ENCODE results near the gene WFS1. TPM values are rescaled to one million over a fixed set of nuclear protein-coding genes. Genes with fewer than 3 reads are reported as not detected.

WFS1 gene
- polyA plus RNA-seq, 3 donors = 10.7 to 34.5 (median 16.3) TPM

DNA sequence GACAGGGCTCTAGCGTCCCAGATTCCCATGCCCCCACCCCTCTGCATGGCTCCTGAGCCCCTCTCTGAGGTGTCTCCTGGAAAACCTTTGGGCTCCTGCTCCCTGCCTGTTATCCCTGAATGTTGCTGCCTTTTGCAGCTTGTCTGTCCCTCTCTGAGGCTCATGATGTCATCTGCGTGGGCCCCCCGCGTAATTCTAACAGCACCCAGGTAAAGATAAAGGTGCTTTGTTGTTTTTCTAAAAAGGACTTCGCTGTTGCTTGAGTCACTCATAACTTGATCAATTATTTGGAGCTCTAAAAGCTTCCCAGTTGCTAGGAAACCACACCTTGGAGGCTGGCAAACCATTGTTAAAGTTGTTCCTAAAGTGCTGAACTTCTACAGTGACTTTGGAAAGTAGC, 36.6 kb downstream of the WFS1 start:
- H3K27ac ChIP-seq (ENCODE audit: low read depth, low read length) = no peak overlapping the region
- WGBS, 3 donors = 70 to 83% (median 77%) methylated on average over 5 of the region's 5 CpGs

DNA sequence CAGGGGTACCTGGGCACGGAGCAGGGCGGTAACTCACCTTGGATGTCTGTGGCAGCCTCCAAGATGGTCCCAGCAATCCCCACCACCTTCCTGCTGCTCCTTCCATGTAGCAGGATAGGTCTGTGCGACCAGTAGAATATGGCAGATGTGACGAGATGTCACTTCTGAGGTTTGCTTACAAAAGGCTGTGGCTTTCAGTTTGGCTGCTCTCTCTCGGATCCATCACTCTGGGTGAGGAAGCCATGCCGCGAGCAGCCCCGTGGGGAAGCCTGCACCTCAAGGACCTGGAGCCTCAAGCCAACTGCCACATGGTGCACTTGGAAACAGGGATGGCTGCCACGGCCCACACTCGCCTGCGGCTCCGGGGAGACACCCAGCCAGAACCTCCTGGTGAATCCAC, 37.6 kb downstream of the WFS1 start:
- no peak overlapping the region for H3K27ac ChIP-seq (ENCODE audit: low read depth, low read length)
- 68 to 89% (median 72%) methylated on average over 12 of the region's 12 CpGs for WGBS, 3 donors

DNA sequence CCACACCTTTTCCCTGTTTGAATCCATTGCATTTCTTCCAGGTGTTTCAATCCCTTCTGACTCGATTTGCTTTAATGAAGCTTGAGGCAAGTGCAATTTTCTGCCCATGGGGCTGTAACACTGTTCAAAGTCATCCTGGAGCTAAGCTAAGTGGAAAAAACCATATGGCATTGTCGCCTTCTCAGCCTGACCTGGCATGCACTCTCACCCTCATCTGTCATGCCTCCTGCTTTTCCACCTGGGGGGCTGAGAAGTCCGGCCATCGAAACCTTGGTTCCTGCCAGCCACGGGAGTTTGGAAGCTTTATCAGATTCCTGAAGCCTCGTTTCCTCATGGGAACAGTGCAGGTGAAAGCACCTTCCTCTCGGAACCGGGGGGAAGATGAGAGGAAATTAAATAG, 38.2 kb downstream of the WFS1 start:
- WGBS, 3 donors = 26 to 76% (median 71%) methylated on average over 8 of the region's 8 CpGs
- no peak overlapping the region for H3K27ac ChIP-seq (ENCODE audit: low read depth, low read length)

DNA sequence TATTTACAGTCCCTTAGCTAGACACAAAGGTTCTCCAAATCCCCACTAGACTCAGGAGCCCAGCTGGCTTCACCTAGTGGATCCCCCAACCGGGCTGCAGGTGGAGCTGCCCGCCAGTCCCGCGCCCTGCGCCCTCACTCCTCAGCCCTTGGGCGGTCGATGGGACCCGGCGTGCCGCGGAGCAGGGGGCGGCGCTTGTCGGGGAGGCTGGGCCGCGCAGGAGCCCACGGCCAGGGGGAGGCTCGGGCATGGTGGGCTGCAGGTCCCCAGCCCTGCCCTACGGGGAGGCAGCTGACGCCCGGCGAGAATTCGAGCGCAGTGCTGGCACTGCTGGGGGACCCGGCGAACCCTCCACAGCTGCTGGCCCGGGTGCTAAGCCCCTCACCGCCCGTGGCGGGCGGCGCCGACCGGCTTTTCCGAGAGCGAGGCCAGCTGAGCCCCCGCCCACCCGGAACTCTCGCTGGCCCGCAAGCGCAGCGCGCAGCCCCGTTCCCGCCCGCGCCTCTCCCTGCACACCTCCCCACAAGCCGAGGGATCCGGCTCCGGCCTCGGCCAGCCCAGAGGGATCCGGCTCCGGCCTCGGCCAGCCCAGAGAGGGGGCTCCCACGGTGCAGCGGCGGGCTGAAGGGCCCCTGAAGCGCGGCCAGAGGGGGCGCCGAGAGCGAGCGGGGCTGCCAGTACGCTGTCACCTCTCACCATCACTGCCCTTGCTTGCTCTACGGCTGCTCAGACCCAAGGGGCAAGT, 39.4 kb downstream of the WFS1 start:
- 4 to 6% (median 4%) methylated on average over 61 to 65 of the region's 65 CpGs for WGBS, 3 donors
- no peak overlapping the region for H3K27ac ChIP-seq (ENCODE audit: low read depth, low read length)

DNA sequence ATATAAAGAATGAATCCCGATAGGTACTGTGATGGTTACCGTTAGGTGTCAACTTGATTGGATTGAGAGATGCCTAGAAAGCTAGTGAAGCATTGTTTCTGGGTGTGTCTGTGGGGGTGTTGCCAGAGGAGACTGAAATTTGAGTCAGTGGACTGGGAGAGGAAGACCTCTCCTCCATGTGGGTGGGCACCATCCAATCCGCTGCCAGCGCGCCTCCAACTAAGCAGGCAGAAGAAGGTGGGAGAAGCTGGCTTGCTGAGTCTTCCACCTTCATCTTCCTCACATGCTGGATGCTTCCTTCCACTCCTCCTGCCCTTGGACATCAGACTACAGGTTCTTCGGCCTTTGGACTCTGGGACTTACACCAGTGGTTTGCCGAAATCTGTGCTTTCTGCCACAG, 40.1 kb downstream of the WFS1 start:
- WGBS, 3 donors = 79 to 88% (median 87%) methylated on average over 7 of the region's 7 CpGs

DNA sequence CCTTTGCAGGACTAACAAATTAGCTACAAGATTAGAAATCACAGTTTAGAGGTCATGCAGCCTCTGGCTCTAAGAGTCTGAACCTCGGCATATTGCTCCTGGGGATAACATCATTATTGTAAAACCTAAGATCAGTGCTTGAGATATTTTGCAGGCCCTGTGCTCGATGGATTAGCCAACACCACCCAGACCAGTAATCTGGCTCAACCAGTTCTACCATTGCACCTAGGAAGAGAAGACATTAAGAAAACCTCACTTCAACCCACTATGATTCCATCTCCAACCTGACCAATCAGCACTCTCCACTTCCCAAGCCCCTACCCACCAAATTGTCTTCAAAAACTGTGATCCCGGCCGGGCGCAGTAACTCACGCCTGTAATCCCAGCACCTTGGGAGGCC, 43.6 kb downstream of the WFS1 start:
- WGBS, 3 donors = 61 to 82% (median 76%) methylated on average over 6 of the region's 6 CpGs
- no peak overlapping the region for H3K27ac ChIP-seq (ENCODE audit: low read depth, low read length)

More for the DNA sequence above, 40.1 kb downstream of the WFS1 start:
- no peak overlapping the region for H3K27ac ChIP-seq (ENCODE audit: low read depth, low read length)

DNA sequence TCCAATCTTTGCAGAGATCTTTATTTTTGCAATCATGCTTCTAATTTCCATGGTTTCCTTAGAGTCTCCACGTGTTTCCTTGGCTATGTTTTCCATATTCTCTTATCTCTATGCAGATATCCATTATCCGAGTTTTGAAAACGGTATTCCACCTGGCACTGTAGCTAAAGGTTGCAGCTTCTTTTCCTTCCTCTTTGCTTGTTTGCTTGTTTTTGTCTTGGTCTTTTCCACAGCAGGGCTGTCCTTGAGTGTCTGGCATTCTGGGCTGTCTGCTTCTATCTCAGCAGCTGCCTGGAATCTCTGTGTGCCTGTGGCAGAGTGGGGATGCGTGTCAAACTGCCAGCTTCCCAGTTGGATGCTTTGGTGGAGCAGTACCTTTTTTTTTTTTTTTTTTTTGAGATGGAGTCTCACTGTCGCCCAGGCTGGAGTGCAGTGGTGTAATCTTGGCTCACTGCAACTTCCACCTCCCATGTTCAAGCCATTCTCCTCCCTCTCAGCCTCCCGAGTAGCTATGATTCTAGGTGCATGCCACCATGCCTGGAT, 46.9 kb downstream of the WFS1 start:
- WGBS, 3 donors = 51 to 61% (median 55%) methylated on average over 6 of the region's 6 CpGs
- no peak overlapping the region for H3K27ac ChIP-seq (ENCODE audit: low read depth, low read length)

DNA sequence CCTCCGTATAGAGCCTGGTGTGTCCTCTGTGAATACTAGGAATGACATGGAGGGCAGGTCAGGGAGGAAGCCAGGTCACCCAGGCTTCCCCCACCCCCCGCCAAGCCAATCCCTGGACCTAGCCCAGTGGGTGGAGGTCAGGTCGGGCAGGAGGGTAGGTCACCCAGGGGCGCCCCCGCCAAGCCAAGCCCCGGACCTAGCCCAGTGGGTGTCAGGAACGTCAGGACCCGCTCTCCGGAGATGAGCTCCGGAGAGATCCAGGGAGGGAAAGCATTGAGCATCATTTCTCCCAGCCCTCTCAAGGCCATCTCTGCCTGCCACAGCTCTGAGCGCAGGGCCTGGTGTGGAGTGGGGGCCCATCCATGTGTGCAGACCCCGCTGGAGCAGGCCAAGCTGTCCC, 48.6 kb downstream of the WFS1 start:
- H3K27ac ChIP-seq (ENCODE audit: low read depth, low read length) = no peak overlapping the region
- 62 to 89% (median 88%) methylated on average over 12 of the region's 12 CpGs for WGBS, 3 donors

DNA sequence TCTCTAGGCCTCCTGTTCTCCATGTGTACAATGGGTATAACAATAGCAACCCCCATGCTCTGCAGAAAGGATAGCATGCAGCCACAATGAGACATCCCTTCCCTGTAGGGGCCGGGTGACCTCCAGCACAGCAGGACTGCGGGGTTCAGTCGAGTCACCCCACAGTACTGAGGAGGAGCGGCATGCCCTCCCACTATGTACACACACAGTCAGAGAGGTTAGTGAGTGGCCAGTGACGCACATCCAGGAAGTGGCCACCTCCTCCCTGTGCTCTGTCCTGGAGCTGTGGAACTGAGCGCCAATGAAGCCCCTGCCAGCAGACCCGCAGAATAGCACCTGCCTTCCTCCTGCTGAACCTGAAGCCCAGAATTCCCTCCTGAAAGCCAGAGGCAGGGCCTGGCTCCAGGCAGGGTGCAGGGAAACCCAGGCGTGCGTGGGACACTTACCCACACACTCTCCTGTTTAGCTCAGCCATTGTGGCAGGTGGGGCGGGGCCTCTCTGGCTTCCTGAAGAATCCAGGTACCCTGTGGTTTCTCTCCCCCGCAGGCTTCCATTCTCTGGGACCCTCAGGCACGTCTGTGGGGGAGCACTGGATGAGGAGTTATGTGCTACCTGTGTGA, 50.0 kb downstream of the WFS1 start:
- WGBS, 3 donors = 80 to 89% (median 85%) methylated on average over 12 of the region's 12 CpGs

DNA sequence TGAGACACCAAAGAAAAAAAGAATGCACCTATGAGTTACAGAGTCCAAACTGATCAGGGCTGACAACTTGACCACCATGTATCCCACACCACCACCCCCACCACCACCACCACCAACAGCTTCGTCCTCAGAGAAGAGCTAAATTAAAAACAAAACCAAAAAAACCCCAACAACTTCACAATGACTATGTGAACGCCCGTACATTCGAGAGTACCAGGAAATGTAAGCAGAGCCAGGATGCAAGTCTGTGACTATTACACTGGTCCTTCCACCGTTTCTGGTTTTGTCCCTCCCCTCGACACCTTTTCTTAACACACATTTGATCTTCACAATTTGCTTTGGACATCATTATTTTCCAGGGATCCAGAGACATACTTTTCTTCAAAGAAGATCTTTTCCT, 51.0 kb downstream of the WFS1 start:
- WGBS, 3 donors = 74 to 85% (median 83%) methylated on average over 6 of the region's 6 CpGs
- H3K27ac ChIP-seq (ENCODE audit: low read depth, low read length) = no peak overlapping the region

More for the DNA sequence above, 50.0 kb downstream of the WFS1 start:
- no peak overlapping the region for H3K27ac ChIP-seq (ENCODE audit: low read depth, low read length)

DNA sequence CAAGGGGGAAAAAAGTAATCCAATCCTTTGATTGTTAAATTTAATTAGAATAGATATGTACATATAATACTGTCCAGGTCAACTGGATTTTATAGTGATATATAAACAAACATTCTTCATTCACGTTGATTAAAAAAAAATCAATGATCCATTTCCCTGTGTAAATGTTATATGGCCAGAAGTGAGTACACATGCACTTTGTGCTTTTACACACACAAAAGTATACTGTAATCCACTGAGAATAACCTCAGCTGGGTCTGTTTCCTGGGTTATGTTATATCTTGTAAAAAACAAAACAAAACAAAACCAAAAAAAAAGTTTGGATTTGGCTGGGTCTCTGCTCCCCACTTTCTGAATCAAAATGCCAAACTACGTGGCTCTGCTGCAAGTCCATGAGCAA, 51.7 kb downstream of the WFS1 start:
- WGBS, 3 donors = 51 to 85% (median 78%) methylated on average over 2 of the region's 2 CpGs
- H3K27ac ChIP-seq (ENCODE audit: low read depth, low read length) = no peak overlapping the region

DNA sequence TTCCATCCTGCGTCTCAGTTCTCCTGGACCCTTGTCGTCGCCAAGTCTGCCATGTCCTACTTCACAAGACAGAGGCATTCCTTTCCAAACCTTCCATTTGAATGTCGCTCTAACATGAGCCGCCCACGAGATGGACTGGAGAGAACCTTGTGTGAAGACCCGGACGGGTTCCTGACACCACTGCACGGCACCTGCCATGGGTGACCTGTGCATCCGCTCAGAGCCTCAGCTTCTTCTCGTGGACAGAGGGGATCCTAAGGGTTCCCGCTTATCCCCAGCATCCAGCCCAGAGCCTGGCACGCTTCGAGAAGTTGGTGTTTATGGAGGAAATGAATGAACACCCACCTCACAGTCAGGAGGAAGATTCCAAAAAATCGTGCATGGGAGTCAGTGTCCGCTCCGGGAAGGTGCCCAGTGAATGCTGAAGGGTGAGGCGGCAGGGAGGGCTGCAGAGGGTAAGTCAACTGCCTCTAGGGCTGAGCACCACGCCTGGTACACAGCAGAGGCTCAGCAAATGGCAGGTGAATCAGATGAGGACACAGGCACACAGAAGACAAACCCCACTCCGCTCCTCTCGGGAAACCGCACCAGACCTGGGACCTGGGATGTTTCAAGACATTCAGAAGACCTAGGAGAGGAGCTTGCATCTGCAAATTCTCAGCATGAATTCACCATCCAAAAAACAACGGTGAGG, 52.6 kb downstream of the WFS1 start:
- H3K27ac ChIP-seq (ENCODE audit: low read depth, low read length) = no peak overlapping the region
- 80 to 93% (median 91%) methylated on average over 23 of the region's 23 CpGs for WGBS, 3 donors

DNA sequence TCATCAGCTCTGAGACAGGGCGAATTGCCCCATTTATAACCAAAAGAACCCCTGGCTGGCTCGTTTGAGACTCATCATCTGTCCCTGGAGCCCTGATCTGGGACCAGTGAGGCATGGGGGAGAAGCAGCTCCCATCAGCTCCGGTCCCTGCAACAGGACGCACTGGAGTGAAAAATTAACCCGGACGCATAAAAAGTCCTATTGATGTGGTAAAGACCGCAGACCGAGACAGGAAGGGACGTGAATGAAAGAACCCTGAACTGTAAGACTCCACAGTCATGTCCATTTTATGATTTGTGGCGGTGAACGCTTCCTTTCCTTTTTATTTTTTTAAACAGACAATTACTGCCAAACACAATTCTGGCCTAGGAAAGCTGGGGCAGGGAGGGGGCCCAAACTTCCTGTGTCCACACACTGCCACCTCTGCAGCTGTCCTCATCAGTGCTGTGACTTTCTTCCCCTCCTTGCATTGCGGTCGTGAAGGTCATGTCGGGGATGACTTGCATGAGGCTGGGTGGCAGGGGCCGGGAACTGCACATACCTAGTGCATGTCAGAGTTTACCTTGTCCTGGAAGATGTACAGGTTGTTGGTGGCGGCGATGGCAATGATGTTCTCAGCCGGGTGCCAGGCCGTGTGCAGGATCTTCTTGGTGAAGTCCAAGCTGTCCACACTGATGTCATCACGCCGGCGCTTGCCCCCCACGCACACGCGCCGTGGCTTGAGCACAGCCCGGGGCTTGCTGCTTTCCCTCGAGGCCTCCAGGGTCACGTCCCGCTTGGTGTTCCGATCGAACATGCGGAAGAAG, 53.3 kb downstream of the WFS1 start:
- 71 to 76% (median 72%) methylated on average over 33 of the region's 33 CpGs for WGBS, 3 donors
- H3K27ac ChIP-seq (ENCODE audit: low read depth, low read length) = no peak overlapping the region

DNA sequence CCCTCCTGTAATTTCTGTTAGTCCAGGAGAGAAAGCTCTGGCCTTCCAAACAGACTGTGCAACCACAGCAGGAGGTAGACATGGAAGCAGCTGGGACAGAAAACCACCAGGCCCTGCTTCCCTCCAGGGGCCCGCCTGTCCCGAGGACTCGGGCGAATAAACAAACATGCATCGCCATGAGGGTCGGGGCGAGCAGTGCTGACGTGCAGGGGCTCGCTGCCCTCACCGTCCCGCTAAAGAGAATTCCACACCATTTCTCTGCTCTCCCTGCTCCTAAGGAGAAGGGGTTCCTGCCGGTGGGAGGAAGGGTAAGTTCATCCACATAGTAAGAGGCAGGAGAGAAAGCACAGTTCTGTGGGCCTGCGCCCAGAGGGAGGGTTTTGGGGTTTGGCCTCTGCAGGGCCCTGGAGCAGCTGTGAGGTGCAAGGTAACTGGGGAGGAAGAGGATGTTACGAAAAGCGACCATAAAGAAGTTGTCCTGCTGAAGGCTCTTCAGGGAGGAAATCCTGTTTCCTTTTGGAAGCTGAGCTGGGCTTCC, 54.9 kb downstream of the WFS1 start:
- H3K27ac ChIP-seq (ENCODE audit: low read depth, low read length) = no peak overlapping the region
- 37 to 42% (median 41%) methylated on average over 15 of the region's 15 CpGs for WGBS, 3 donors

DNA sequence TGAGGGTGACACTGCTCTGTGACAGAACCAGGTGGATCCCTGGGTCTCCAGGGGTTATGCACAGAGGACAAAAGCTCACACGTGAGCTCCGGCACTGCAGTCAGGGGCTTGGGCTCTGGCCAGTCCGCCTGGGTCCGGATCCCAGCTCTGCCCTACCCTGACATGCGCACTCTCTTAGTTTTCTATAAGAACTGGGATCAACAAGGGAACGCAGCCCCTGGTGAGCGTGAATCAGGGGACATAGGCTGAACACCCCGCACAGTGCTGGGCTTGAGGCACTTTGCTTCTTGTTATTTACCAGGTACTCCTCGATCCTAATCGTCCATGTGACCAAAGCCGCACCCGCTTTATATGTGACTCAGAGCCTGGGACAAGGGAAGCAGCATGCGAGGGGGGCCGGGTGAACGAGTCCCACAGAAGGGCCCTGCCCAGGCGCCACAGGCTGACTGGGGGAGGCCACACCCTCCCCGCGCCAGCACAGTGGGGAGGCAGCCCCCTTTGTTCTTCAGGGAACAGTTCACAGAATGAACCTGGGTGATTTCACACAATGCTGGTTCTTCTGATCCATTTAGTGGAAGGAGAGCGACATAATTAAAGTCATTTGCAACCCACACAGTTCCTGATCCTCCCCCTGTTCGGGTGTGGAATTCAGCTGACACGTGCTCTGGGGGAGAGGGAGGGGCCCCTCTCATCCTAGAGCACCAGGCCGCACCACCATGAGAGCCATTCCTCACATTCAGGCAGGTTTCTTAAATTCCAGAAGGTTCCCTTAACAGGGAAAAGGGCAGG, 55.5 kb downstream of the WFS1 start:
- no peak overlapping the region for H3K27ac ChIP-seq (ENCODE audit: low read depth, low read length)
- 33 to 45% (median 37%) methylated on average over 22 of the region's 22 CpGs for WGBS, 3 donors

DNA sequence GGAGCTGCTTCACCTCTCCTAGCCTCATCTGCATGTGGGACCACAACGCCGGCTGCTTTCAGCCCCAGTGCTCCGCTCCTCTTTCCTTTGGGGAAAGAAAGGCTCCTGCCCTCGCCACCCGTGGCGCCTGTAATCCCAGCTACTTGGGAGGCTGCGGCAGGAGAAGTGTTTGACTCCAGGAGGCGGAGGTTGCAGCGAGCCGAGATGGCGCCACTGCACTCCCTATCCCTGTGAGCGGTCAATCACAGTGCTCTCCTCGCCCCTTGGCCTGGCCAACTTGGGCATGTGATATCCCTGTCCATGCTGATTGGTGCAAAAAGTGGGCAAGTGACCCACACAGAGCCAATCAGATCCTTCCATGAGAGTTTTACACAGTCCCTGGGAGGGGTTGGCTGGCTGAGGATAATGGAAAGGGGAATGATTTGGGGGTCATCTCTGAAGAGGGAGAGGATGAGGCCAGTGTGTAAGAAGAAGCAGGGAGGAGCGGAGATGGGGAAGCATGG, 56.2 kb downstream of the WFS1 start:
- H3K27ac ChIP-seq (ENCODE audit: low read depth, low read length) = no peak overlapping the region
- 72 to 92% (median 86%) methylated on average over 14 of the region's 14 CpGs for WGBS, 3 donors

DNA sequence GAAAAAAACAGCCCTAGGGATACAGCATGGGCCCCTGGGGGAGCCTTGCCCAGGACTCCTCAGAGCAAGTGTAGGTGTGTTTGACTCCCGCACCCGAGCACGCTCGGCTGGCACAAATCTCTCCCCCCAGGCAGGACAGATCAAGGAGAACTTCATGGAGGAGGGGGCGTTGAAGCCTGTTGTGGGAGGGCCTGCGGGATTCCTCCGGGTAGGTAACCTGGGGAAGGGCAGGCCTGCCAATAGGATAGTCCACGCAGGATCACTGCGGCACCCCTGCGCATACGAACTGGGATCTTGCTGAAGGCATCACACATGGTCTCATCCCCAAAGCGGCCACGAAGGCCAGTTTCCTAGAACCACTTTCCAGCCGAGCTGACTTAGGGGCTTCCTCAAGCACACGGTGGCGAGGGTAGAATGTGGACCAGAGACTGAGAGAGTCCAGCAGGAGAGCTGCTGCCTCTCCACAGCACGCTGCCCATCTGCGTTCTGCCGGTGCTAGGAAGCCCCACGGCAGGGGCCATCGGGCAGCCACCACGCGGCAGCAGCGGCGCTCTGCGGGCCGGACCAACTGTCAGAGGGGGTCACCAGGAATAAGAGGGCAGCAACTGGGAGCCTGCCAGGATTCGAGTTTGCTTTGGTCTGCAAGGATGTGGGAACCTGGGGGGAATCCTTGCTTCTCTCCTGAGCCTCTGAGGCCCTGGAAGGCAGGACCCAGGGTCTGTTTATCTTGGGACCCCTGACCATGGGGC, 56.8 kb downstream of the WFS1 start:
- H3K27ac ChIP-seq (ENCODE audit: low read depth, low read length) = no peak overlapping the region
- 86 to 94% (median 92%) methylated on average over 28 of the region's 28 CpGs for WGBS, 3 donors
